Stimulated activated naive B cell treated with anti-CD40 and anti-IgM and Interleukin-4, amounts not matched to agents 10 μg/mL and 1 μg/mL and 100 μg/mL, for 72 hours (primary cell): ENCODE results near the gene SLCO3A1.

Source experiments
- ATAC-seq, 2 donors: fragments of 150-1000 bp; cut with Tn5 transposase; replicated peaks; 2 replicates each; pipeline ENCODE4 v1.10.0; 2021; ENCODE audit warnings: moderate library complexity in 1 of 2
- DNase-seq: peaks from one replicate; pipeline ENCODE4 v3.0.0; 2021
- H3K27ac Mint-ChIP-seq: one replicate; pipeline ENCODE4 v1.8.0; 2022; ENCODE audit warnings: mild to moderate bottlenecking, mixed read lengths
- H3K27me3 Mint-ChIP-seq, 2 donors: one replicate each; pipeline ENCODE4 v1.8.0; 2022; ENCODE audit warnings: mixed read lengths in 2 of 2
- H3K36me3 Mint-ChIP-seq, 2 donors: one replicate each; pipeline ENCODE4 v1.8.0; 2022; ENCODE audit warnings: mixed read lengths in 2 of 2, mild to moderate bottlenecking in 1 of 2
- H3K4me1 Mint-ChIP-seq, 2 donors: one replicate each; pipeline ENCODE4 v1.8.0; 2022; ENCODE audit warnings: mixed read lengths in 2 of 2, mild to moderate bottlenecking in 1 of 2
- H3K4me3 Mint-ChIP-seq, 2 donors: one replicate each; pipeline ENCODE4 v1.8.0; 2022; ENCODE audit warnings: mild to moderate bottlenecking in 2 of 2, mixed read lengths in 2 of 2, moderate library complexity in 1 of 2
- H3K9me3 Mint-ChIP-seq, 2 donors: one replicate each; pipeline ENCODE4 v1.8.0; 2022; ENCODE audit warnings: mixed read lengths in 2 of 2, mild to moderate bottlenecking in 1 of 2

SLCO3A1 gene

DNA sequence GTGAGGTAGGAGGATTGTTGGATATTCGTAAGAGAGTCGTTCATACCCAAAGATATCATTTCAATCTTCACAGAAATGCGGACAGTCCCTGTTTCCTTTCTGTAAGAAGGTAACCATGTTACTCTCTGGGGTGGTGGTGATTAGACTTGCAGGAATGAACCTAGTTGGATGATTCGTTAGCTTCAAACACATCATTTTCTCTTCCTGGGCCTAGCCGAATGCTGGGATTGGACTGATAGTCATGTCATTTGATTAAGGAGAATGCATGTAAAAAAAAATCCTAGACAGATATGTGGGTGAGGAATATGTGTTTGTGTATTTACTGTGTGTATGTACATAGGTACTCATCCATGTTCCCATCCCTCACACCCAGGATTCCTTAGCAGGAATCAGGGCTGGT lies 12.4 kb downstream of the SLCO3A1 start:
- no peak for DNase-seq
- H3K4me1 Mint-ChIP-seq, result peaks cover 13 to 15% of the 10 kb centered on the region in 2 donors
- no peak for ATAC-seq
- H3K36me3 Mint-ChIP-seq, result no peaks in the 10 kb centered on the region
- H3K9me3 Mint-ChIP-seq, result peaks cover 0 to 5% of the 10 kb centered on the region in 2 donors
- H3K27me3 Mint-ChIP-seq, result peaks cover 42% of the 10 kb centered on the region in 2 donors
- H3K27ac Mint-ChIP-seq, result no peak overlapping the region
- H3K4me3 Mint-ChIP-seq, result no peak overlapping the region

DNA sequence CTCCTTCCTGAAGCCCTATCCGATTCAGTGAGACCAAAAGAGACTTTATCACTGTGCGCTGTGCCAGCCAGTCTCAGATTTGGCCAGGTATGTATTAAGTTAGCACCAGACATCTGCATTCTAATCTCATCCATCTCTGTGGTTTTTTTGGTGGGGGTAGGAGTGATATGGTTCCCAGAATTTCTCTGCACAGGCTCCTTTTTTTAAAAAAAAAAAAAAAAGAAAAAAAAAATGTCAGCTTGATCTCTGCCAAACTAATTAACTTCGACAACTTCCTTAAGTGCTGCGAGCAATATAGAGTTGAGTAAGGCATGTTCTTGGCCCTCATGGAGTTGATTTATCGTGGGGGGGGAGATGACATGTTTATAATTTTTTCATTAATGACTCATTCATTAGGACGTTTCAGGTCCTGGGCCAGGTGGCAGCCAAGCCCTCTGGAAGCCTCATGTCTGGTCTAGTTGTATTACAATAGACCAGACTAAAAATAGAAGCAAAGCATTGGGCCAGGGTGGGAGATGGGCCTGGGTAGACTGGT lies 12.9 kb downstream of the SLCO3A1 start:
- no peaks in the 10 kb centered on the region for H3K36me3 Mint-ChIP-seq
- no peak for DNase-seq
- peaks cover 0 to 5% of the 10 kb centered on the region in 2 donors for H3K9me3 Mint-ChIP-seq
- no peak overlapping the region for H3K27ac Mint-ChIP-seq
- H3K27me3 Mint-ChIP-seq, result peaks cover 42 to 46% of the 10 kb centered on the region in 2 donors
- no peak overlapping the region for H3K4me3 Mint-ChIP-seq
- H3K4me1 Mint-ChIP-seq, result peaks cover 8 to 11% of the 10 kb centered on the region in 2 donors
- no peak for ATAC-seq

DNA sequence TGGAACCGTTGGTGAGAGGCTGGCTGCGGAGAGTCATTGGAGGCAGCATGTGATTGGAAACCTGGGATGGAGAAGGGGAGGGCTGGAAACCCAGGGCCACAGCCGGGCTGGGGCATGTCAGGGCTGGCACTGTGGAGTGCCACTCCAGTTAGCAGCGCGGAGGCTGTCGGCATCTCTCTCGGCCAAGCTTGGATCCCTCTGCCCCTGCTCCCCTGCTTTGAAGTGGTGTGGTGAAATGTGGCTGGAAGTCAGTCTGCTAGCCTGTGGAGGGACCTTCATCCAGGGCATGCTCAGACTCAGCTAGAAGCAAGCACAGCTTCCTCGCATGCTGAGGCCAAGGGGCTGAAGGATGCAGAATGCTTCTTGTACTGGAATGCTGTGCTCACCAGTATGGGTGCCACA lies 13.5 kb downstream of the SLCO3A1 start:
- peaks cover 0 to 5% of the 10 kb centered on the region in 2 donors for H3K9me3 Mint-ChIP-seq
- H3K4me1 Mint-ChIP-seq, result peaks cover 6 to 9% of the 10 kb centered on the region in 2 donors
- no peak overlapping the region for H3K27ac Mint-ChIP-seq
- ATAC-seq (no peak), DNase-seq (no peak)
- no peaks in the 10 kb centered on the region for H3K36me3 Mint-ChIP-seq
- no peak overlapping the region for H3K4me3 Mint-ChIP-seq
- peaks cover 42 to 52% of the 10 kb centered on the region in 2 donors for H3K27me3 Mint-ChIP-seq

DNA sequence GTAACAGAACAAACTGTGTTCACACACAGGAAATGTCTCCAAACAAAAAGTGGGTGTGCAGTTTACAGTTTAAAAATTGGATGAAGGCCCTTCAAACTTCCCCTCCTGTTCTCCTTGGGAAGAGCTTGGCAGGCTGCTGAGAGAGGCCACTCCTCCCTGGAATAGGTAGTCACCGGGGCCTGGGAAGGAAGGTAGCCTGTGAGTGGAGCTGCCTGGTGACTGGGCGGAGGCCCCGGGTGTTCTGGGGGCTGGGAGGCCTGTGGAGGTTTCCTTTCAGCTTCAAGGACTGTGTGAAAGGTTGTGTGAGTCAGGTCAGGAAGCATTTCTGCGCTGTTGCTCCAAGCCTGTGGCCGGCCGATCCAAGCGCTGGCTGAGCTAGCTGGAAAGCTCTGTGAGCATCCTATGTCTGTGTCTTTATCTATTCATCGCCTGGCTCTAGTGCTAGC lies 14.1 kb downstream of the SLCO3A1 start:
- ATAC-seq (no peak), DNase-seq (no peak)
- Mint-ChIP-seq H3K4me1 (peaks cover 6 to 9% of the 10 kb centered on the region in 2 donors), H3K9me3 (peaks cover 0 to 5% of the 10 kb centered on the region in 2 donors), H3K27ac (no peak overlapping the region), H3K27me3 (peaks cover 42 to 56% of the 10 kb centered on the region in 2 donors), H3K4me3 (no peak overlapping the region), H3K36me3 (no peaks in the 10 kb centered on the region)

DNA sequence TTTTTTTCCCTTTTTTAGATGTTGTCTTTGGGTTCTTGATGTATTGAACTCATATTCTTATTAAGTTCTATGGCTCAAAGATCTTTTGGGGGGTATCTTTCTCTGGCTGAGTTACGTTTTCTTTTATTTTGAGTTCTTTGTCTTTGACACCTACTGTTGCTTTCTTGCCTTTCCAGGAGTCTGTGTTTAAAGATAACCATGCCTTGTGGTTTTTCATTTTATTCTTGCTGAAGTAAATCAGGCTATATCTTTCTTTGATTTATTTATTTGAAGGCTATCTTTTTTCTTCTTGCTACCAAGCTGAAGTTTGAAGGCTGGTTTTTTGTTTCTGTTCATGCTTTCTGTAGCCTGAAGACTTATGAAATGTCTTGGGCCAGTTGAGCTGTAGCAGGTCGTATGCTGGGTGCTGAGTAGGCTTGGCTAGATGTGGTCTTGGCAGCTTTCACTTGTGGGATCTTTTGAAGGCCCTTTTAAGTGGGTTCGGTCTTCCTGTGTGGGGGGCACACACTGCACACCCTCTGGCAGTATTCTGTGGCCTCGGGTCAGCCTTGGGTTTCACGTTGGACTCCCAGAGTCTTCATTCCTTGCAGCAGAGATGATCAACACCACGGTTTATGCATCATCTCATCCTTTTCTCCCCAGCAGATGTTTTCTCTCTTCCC lies 17.5 kb downstream of the SLCO3A1 start:
- peaks cover 0 to 2% of the 10 kb centered on the region in 2 donors for H3K4me1 Mint-ChIP-seq
- H3K36me3 Mint-ChIP-seq, result peaks cover 0 to under 1% of the 10 kb centered on the region in 2 donors
- H3K27me3 Mint-ChIP-seq, result peaks cover 32 to 57% of the 10 kb centered on the region in 2 donors
- no peak overlapping the region for H3K27ac Mint-ChIP-seq
- H3K9me3 Mint-ChIP-seq, result peaks cover 0 to 5% of the 10 kb centered on the region in 2 donors
- no peak for ATAC-seq
- DNase-seq, result no peak
- H3K4me3 Mint-ChIP-seq, result no peak overlapping the region

DNA sequence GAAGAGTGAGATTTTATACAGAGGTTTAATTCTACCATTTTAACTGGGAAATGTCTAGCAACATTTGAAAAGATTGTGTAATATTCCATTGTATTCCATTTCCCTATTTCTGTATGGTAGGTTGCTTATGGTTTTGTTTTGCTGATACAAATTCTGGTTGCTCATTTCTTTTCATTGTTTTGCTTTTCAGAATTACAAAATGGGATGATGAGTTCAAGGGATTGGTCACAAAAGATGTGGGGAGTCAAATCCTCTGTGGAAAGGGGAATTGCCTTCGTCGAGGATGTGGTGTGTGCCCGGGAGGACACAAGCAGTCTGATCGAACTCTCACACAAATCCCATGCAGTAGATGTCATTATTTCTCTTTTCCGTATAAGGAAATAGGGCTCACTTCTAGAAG lies 18.3 kb downstream of the SLCO3A1 start:
- no peak for ATAC-seq
- peaks cover 0 to 2% of the 10 kb centered on the region in 2 donors for H3K4me1 Mint-ChIP-seq
- no peak overlapping the region for H3K4me3 Mint-ChIP-seq
- H3K9me3 Mint-ChIP-seq, result peaks cover 0 to 5% of the 10 kb centered on the region in 2 donors
- H3K36me3 Mint-ChIP-seq, result peaks cover 0 to 2% of the 10 kb centered on the region in 2 donors
- no peak overlapping the region for H3K27ac Mint-ChIP-seq
- H3K27me3 Mint-ChIP-seq, result peaks cover 27 to 52% of the 10 kb centered on the region in 2 donors
- no peak for DNase-seq

DNA sequence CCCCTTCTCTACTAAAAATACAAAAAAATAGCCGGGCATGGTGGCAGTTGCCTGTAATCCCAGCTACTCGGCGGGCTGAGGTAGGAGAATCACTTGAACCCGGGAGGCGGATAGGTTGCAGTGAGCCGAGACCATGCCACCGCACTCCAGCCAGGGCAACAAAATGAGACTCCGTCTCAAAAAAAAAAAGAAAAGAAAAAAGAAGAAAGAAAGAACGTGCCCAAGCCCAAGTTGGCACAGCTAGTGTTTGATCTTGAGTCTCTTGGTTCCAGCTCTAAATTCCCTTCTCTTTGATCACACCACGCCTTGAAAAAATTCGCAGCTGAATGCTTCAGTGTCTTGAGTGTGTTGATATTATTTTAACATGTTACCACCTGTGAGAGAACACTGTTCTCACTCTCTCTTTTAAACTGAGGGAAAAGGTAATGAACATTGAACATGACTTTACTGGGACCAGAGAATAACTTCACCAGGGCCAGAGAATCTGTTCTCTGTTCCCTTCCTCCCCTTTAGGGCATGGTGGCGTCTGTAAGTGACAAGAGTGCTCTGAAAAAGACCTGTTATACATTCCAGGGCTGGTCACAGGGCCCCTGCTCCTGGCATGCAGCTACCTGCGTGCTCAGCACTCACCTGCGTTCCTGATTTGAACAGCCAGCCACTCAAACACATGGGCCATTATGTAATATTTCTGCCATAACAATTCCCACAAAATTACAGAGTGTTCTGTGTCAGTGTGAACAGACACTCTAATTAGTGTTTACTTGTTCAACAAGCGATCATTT lies 19.0 kb downstream of the SLCO3A1 start:
- Mint-ChIP-seq H3K4me3 (no peak overlapping the region), H3K27me3 (peaks cover 27 to 45% of the 10 kb centered on the region in 2 donors), H3K9me3 (peaks cover 4 to 7% of the 10 kb centered on the region in 2 donors), H3K36me3 (peaks cover 2 to 3% of the 10 kb centered on the region in 2 donors), H3K4me1 (no peaks in the 10 kb centered on the region), H3K27ac (no peak overlapping the region)
- ATAC-seq, result no peak
- no peak for DNase-seq

DNA sequence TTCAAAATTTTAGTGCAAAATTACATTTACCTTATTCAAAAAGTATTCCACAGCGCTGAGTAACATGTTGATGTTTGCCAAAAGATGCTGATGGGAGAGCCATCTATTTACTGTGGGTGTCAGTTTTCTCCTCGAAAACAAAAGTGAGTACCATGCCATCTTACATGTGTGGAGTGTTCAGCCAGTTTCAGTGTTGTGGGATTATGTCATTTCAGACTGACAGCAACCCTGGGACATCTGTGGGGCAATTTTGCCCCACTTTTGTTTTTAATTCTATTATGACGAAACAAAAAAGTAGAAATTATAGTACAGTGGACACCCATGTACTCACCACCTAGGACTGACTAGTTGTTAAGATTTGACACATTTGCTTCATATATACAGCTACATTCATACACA lies 19.6 kb downstream of the SLCO3A1 start:
- Mint-ChIP-seq H3K4me3 (no peak overlapping the region), H3K27me3 (peaks cover 27 to 42% of the 10 kb centered on the region in 2 donors), H3K9me3 (peaks cover 4 to 7% of the 10 kb centered on the region in 2 donors), H3K4me1 (no peaks in the 10 kb centered on the region), H3K36me3 (peaks cover 2 to 4% of the 10 kb centered on the region in 2 donors), H3K27ac (no peak overlapping the region)
- DNase-seq, result no peak
- no peak for ATAC-seq

DNA sequence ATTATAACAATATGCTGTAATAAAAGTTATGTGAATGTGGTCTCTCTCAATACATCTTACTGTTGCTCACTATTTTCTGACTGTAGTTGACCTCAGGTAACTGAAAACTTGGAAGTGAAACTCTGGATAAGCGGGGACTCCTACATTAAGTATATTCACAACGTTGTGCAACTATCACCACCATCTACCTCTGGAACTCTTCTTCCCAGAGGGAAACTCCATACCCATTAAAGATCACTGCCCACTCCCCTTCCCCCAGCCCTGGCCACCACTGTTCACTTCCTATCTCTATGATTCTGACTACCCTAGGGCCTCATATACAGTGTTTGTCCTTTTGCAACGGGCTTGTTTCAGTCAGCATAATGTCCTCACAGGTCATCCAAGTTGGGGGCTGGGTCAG lies 20.7 kb downstream of the SLCO3A1 start:
- Mint-ChIP-seq H3K4me3 (no peak overlapping the region), H3K9me3 (peaks cover 4 to 7% of the 10 kb centered on the region in 2 donors), H3K27ac (no peak overlapping the region), H3K36me3 (peaks cover 2 to 4% of the 10 kb centered on the region in 2 donors), H3K27me3 (peaks cover 27 to 50% of the 10 kb centered on the region in 2 donors), H3K4me1 (no peaks in the 10 kb centered on the region)
- ATAC-seq (no peak), DNase-seq (no peak)

DNA sequence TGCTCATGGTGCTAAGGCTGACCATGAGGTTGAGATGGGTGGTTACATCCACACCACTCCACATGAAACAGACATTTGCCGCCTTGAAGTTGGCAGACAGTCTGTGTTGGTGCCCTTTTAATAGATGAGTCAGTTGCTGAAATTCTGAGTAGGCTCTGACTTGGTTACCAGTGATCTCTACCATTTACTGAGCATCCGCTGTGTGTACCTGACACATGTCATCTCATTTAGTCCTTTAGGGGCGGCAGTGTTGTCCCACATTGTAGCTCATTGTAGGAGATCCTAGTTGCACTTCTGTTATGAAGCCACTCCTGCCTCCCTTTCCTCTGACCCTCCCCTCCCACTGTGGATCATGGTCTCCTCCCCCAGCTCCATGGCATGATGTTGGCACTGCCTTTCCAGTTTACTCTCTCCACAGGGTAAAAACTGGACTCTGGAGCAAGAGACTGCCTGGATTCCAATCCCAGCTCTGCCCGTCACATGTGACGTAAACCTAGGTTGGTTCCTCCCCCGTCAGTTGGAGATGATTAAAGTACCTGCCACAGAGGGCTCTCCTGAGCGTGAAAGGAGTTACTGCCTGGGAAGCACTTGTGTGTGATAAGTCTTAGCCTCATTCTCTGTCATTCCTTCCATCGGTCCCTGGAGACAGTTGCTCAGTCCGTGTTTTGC lies 21.6 kb downstream of the SLCO3A1 start:
- DNase-seq (no peak), ATAC-seq (no peak)
- Mint-ChIP-seq H3K27ac (no peak overlapping the region), H3K9me3 (peaks cover 4 to 7% of the 10 kb centered on the region in 2 donors), H3K27me3 (peaks cover 24 to 48% of the 10 kb centered on the region in 2 donors), H3K36me3 (peaks cover 2 to 4% of the 10 kb centered on the region in 2 donors), H3K4me1 (no peaks in the 10 kb centered on the region), H3K4me3 (no peak overlapping the region)

DNA sequence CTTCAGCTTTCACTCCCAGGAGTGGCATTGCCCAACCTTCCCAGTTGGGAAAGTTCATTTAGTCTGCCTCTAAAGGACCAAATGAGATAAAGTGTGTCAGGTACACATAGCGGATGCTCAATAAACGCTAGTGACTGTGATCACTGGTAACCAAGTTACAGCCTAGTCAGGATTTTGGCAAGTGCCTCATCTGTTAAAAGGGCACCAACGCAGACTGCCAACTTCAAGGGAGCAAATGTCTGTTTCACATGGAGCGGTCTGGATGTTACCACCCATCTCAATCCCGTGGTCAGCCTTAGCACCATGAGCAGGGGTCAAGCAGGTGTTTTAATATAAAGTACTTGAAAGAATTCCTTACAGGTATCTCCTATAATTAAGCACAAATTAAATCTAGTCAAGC lies 22.7 kb downstream of the SLCO3A1 start:
- H3K4me1 Mint-ChIP-seq, result no peaks in the 10 kb centered on the region
- H3K27me3 Mint-ChIP-seq, result peaks cover 19 to 44% of the 10 kb centered on the region in 2 donors
- ATAC-seq (no peak), DNase-seq (no peak)
- H3K27ac Mint-ChIP-seq, result no peak overlapping the region
- H3K9me3 Mint-ChIP-seq, result peaks cover 1 to 4% of the 10 kb centered on the region in 2 donors
- peaks cover 2 to 4% of the 10 kb centered on the region in 2 donors for H3K36me3 Mint-ChIP-seq
- no peak overlapping the region for H3K4me3 Mint-ChIP-seq

DNA sequence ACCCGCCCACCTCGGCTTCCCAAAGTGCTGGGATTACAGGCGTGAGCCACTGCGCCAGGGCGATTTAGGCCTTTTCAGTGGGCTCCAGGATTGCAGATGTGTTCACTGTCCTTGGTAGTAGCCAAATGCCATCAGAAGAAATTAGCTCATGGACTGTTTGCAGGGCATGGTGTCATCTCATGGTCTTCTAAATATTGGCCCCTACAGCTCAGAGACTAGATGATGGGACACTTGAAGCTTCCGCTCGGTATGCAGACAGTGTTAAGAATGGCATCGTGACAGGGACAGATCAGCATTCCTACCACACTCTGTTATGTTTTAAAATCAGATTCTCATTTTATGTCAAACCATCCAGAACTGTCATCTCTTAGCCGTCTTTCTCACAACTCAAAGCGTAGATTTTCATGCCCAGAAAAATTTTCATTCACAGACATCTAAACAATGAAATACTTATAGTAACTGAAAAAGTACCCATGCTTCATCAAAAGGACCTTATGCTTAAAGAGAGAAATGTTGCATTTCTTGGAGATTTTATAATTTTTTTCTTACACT lies 24.9 kb downstream of the SLCO3A1 start:
- H3K36me3 Mint-ChIP-seq, result peaks cover 2 to 4% of the 10 kb centered on the region in 2 donors
- H3K27ac Mint-ChIP-seq, result no peak overlapping the region
- ATAC-seq, result no peak
- H3K27me3 Mint-ChIP-seq, result peaks cover 19 to 30% of the 10 kb centered on the region in 2 donors
- peaks cover 1 to 4% of the 10 kb centered on the region in 2 donors for H3K9me3 Mint-ChIP-seq
- no peak for DNase-seq
- H3K4me3 Mint-ChIP-seq, result no peak overlapping the region
- H3K4me1 Mint-ChIP-seq, result no peaks in the 10 kb centered on the region

DNA sequence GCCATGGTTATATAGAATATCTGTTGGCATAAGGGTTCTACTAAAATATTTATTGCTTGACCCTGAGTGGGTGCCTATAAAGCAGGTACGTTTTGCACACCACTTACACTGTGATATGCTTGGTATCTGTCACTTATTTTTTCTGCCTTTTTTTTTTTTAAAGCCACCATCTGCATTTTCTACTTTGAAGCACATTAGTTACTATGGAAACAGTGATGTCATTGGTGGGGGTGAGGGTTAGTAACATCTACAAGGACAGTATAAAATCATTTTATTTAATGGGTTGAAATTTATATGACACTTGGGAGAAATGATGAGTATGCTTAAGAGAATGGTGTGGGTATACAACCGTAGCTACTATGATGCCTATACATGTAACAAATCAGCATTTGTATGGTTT lies 25.6 kb downstream of the SLCO3A1 start:
- no peak overlapping the region for H3K4me3 Mint-ChIP-seq
- ATAC-seq, result no peak

DNA sequence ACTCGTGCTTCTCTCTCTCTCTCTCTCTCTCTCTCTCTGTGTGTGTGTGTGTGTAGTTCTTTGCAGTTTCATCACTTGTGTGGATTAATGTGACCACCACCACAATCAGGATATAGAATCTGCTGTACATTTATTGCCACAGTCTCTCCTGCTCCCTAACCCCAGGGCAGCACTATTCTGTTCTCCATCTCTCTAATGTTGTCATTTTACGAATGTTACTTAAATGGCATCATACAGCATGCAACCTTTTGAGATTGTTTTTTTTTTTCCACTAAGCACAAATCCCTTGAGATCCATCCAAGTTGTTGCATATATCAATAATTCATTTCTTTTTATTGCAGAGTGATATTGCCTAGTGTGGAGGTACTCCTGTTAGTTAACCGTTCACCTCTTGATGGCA lies 26.9 kb downstream of the SLCO3A1 start:
- no peaks in the 10 kb centered on the region for H3K4me1 Mint-ChIP-seq
- peaks cover 2 to 4% of the 10 kb centered on the region in 2 donors for H3K36me3 Mint-ChIP-seq
- peaks cover 1 to 4% of the 10 kb centered on the region in 2 donors for H3K9me3 Mint-ChIP-seq
- no peak overlapping the region for H3K4me3 Mint-ChIP-seq
- DNase-seq, result no peak
- no peak overlapping the region for H3K27ac Mint-ChIP-seq
- peaks cover 10 to 16% of the 10 kb centered on the region in 2 donors for H3K27me3 Mint-ChIP-seq
- ATAC-seq, result no peak

More for the DNA sequence above, 25.6 kb downstream of the SLCO3A1 start:
- H3K4me1 Mint-ChIP-seq, result no peaks in the 10 kb centered on the region
- DNase-seq, result no peak
- H3K27me3 Mint-ChIP-seq, result peaks cover 17 to 23% of the 10 kb centered on the region in 2 donors
- no peak overlapping the region for H3K27ac Mint-ChIP-seq
- peaks cover 1 to 4% of the 10 kb centered on the region in 2 donors for H3K9me3 Mint-ChIP-seq
- peaks cover 2 to 4% of the 10 kb centered on the region in 2 donors for H3K36me3 Mint-ChIP-seq
